Upper lobe of right lung (tissue), 1 donor: ENCODE data around the gene AK8. TPM values are rescaled to one million over a fixed set of nuclear protein-coding genes. Genes with fewer than 3 reads are reported as not detected.

Source experiments
- ATAC-seq: fragments of 200-7000 bp; cut with Tn5 transposase; one replicate; pipeline ENCODE4 v1.9.1; 2020; ENCODE audit warnings: mild to moderate bottlenecking, moderate library complexity
- DNase-seq: peaks from one replicate; pipeline ENCODE4 v3.0.0-alpha.2; 2020
- H3K27ac ChIP-seq: fragments of 200-600 bp; one replicate; pipeline ENCODE4 v1.8.0; 2022
- H3K27me3 ChIP-seq: fragments of 200-600 bp; one replicate; pipeline ENCODE4 v1.8.0; 2022; ENCODE audit warnings: mild to moderate bottlenecking
- H3K36me3 ChIP-seq: fragments of 200-600 bp; one replicate; pipeline ENCODE4 v1.8.0; 2022
- H3K4me1 ChIP-seq: fragments of 200-600 bp; one replicate; pipeline ENCODE4 v1.8.0; 2022
- H3K4me3 ChIP-seq: fragments of 200-600 bp; one replicate; pipeline ENCODE4 v1.8.0; 2022; ENCODE audit warnings: mild to moderate bottlenecking
- H3K9me3 ChIP-seq: fragments of 200-600 bp; one replicate; pipeline ENCODE4 v1.8.0; 2022
- CTCF ChIP-seq: fragments of 200-600 bp; IDR thresholded peaks from one replicate; pipeline ENCODE4 v1.8.0; 2022; ENCODE audit warnings: antibody characterized with exemption
- intact Hi-C: fragments of 100-400 bp; cut with DNase I; formaldehyde crosslinking; loops from one replicate; pipeline ENCODE4 v1.11.0; 2022
- total RNA-seq: library from RNA; stranded (reverse); fragmentation: NEBNext Ultra II Directional; extraction: Animal tissue kit (Norgen Biotek cat#: 25700); gene quantifications from one replicate; pipeline ENCODE4 v1.2.1, GENCODE V29; 2021
- donor health status: DM: no; HTN: yes; CAD: no; lungs with severe emphysema.

AK8 gene
- total RNA-seq, 1 donor from 2014 or later, result 0.55 TPM

GRCh38 chr9:132863096-132863495 lies 15.0 kb downstream of the AK8 start:
- Histone ChIP-seq H3K27ac (no peak overlapping the region), H3K36me3 (no peaks in the 10 kb centered on the region), H3K4me3 (no peak overlapping the region), H3K4me1 (no peaks in the 10 kb centered on the region), H3K9me3 (no peaks in the 10 kb centered on the region), H3K27me3 (no peaks in the 10 kb centered on the region)
- intact Hi-C loops, result no loop called here
- ATAC-seq (no peak), DNase-seq (no peak)
- no peak for TF ChIP-seq CTCF

- DNase-seq, result no peak
- no peak for TF ChIP-seq CTCF
- Histone ChIP-seq H3K9me3 (no peaks in the 10 kb centered on the region), H3K4me3 (no peak overlapping the region), H3K27ac (no peak overlapping the region), H3K4me1 (peaks cover 4% of the 10 kb centered on the region), H3K27me3 (no peaks in the 10 kb centered on the region), H3K36me3 (no peaks in the 10 kb centered on the region)
- intact Hi-C loops, result no loop called here
- no peak for ATAC-seq
Measured at GRCh38 chr9:132862533-132862932, 15.6 kb downstream of the AK8 start.

- intact Hi-C loops, result no loop called here
- no peaks in the 10 kb centered on the region for H3K9me3 ChIP-seq
- ATAC-seq, result no peak
- H3K27ac ChIP-seq, result no peak overlapping the region
- H3K27me3 ChIP-seq, result no peaks in the 10 kb centered on the region
- peaks cover 4% of the 10 kb centered on the region for H3K4me1 ChIP-seq
- no peaks in the 10 kb centered on the region for H3K36me3 ChIP-seq
- no peak for DNase-seq
- no peak overlapping the region for H3K4me3 ChIP-seq
- TF ChIP-seq CTCF, result no peak
Measured at GRCh38 chr9:132861666-132862065, 16.4 kb downstream of the AK8 start.

- no peaks in the 10 kb centered on the region for H3K9me3 ChIP-seq
- H3K27ac ChIP-seq, result no peak overlapping the region
- H3K27me3 ChIP-seq, result no peaks in the 10 kb centered on the region
- H3K36me3 ChIP-seq, result no peaks in the 10 kb centered on the region
- peaks cover 4% of the 10 kb centered on the region for H3K4me1 ChIP-seq
- ATAC-seq (no peak), DNase-seq (no peak)
- no peak overlapping the region for H3K4me3 ChIP-seq
- intact Hi-C loops, result no loop called here
- TF ChIP-seq CTCF, result no peak
Measured at GRCh38 chr9:132858751-132859150, 19.3 kb downstream of the AK8 start.

GRCh38 chr9:132857616-132858342 lies 20.3 kb downstream of the AK8 start:
- Histone ChIP-seq H3K27ac (no peak overlapping the region), H3K36me3 (no peaks in the 10 kb centered on the region), H3K4me3 (no peak overlapping the region), H3K4me1 (peaks cover 4% of the 10 kb centered on the region), H3K9me3 (no peaks in the 10 kb centered on the region), H3K27me3 (no peaks in the 10 kb centered on the region)
- intact Hi-C loops, result no loop called here
- DNase-seq (no peak), ATAC-seq (no peak)
- TF ChIP-seq CTCF, result peak; percentile 9

GRCh38 chr9:132857031-132857430 lies 21.1 kb downstream of the AK8 start:
- Histone ChIP-seq H3K4me3 (no peak overlapping the region), H3K27ac (no peak overlapping the region), H3K9me3 (no peaks in the 10 kb centered on the region), H3K27me3 (no peaks in the 10 kb centered on the region), H3K4me1 (peaks cover 4% of the 10 kb centered on the region), H3K36me3 (no peaks in the 10 kb centered on the region)
- no peak for DNase-seq
- ATAC-seq, result peak; percentile 40
- TF ChIP-seq CTCF, result no peak
- intact Hi-C loops, result no loop called here
